ENCODE data around the gene MASP1. TPM values are rescaled to one million over a fixed set of nuclear protein-coding genes. Genes with fewer than 3 reads are reported as not detected.

The MASP1 gene
- total RNA-seq, 4 donors from 2014 or later = 2.3 to 26.1 (median 5.2) TPM; not detected in 1

DNA sequence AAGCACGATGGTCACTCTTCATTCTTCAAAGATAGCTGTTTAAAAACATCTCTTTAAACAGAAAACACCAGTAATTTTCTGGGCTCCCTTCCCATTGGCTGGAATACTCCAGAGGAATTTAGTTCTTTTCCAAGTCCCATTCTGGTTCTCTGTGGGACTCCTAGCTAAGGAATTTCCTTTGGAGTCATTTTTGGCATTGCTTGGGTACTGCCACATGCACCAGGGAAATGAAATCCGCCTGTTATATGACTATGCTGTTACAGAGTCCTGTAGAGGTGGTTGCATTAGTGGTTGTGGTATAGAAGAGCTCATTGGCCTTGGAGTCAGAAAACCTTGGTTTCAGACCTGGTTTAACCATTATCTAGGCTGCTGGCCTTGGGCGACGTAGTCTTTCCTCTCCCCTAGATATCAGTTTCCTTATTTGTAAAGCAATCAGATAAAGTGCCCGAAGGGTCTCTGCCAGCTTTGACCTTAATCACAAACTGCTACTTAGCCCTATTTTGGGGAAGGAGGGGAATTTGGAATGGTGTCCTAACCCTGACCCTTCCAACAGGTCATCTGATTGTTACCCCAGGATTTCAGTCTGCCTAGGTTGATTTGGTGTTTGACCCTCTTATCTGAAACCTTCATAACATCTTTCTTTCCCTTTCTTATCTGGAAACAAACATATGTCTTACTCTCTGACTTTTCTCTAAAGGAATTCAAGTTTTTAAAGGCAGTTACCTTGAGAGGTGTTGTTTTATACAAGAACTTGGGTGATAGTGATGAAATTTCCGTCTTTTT, 80.8 kb downstream of the MASP1 start:
- no peak overlapping the region for H3K4me3 ChIP-seq
- H3K4me1 ChIP-seq = peaks cover 15 to 54% (median 28%) of the 10 kb centered on the region in 3 donors
- no peaks in the 10 kb centered on the region for H3K27me3 ChIP-seq
- no peaks in the 10 kb centered on the region for H3K36me3 ChIP-seq
- TF ChIP-seq POLR2A (IDR thresholded peaks at IDR 0.05) (no peak), POLR2AphosphoS5 (IDR thresholded peaks at IDR 0.05) (peak; percentile 36), EP300 (IDR thresholded peaks at IDR 0.05) (no peak)
- ATAC-seq = peak; percentile 75
- WGBS, 2 donors (ENCODE audit: low coverage in 1 of 2) = 50 to 61% methylated on average over 2 to 5 of the region's 6 CpGs
- no peaks in the 10 kb centered on the region for H3K9me3 ChIP-seq
- H3K27ac ChIP-seq = peak overlapping the region in 3 of 4 donors; percentile 2 to 72 (median 33)

DNA sequence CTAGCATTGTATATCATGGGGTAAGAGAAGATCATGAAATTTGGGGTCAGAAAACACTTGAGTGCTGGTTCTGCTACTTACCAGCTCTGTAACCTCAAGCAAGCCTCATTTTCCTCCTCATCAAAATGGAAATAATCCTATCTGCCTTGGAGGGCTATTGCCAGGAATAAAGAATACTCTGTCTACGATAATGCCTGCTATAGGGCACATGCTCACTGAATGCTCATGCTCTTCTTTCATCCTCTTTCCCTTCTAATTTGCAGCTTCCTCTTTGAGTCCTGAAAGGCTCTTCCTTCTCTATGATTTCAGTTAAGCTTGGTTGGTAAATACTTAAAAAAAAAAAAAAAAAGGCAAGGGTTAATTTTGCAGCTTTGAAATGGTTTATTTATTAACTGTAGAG, 81.4 kb downstream of the MASP1 start:
- Histone ChIP-seq H3K27me3 (no peaks in the 10 kb centered on the region), H3K27ac (peak overlapping the region in 2 of 4 donors; percentile 67 to 72), H3K9me3 (no peaks in the 10 kb centered on the region), H3K36me3 (no peaks in the 10 kb centered on the region), H3K4me3 (no peak overlapping the region), H3K4me1 (peaks cover 15 to 54% (median 28%) of the 10 kb centered on the region in 3 donors)
- TF ChIP-seq EP300 (IDR thresholded peaks at IDR 0.05) (no peak), POLR2A (IDR thresholded peaks at IDR 0.05) (no peak), POLR2AphosphoS5 (IDR thresholded peaks at IDR 0.05) (no peak)
- TF ChIP-seq, protein P1, sequence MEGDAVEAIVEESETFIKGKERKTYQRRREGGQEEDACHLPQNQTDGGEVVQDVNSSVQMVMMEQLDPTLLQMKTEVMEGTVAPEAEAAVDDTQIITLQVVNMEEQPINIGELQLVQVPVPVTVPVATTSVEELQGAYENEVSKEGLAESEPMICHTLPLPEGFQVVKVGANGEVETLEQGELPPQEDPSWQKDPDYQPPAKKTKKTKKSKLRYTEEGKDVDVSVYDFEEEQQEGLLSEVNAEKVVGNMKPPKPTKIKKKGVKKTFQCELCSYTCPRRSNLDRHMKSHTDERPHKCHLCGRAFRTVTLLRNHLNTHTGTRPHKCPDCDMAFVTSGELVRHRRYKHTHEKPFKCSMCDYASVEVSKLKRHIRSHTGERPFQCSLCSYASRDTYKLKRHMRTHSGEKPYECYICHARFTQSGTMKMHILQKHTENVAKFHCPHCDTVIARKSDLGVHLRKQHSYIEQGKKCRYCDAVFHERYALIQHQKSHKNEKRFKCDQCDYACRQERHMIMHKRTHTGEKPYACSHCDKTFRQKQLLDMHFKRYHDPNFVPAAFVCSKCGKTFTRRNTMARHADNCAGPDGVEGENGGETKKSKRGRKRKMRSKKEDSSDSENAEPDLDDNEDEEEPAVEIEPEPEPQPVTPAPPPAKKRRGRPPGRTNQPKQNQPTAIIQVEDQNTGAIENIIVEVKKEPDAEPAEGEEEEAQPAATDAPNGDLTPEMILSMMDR (IDR thresholded peaks at IDR 0.05) = no peak
- ATAC-seq = no peak
- 38 to 67% methylated on average over 1 of the region's 1 CpG for WGBS, 2 donors (ENCODE audit: low coverage in 1 of 2)

GRCh38 chr3:187209491-187209890, 82.0 kb downstream of the MASP1 start:
- no peaks in the 10 kb centered on the region for H3K36me3 ChIP-seq
- H3K27me3 ChIP-seq = no peaks in the 10 kb centered on the region
- peak overlapping the region in 3 of 4 donors; percentile 45 to 72 (median 67) for H3K27ac ChIP-seq
- no peaks in the 10 kb centered on the region for H3K9me3 ChIP-seq
- no peak overlapping the region for H3K4me3 ChIP-seq
- no peak for TF ChIP-seq POLR2A (IDR thresholded peaks at IDR 0.05)
- no peak for TF ChIP-seq POLR2AphosphoS5 (IDR thresholded peaks at IDR 0.05)
- TF ChIP-seq, protein P1 (IDR thresholded peaks at IDR 0.05) = no peak
- TF ChIP-seq EP300 (IDR thresholded peaks at IDR 0.05) = no peak
- peaks cover 15 to 54% (median 28%) of the 10 kb centered on the region in 3 donors for H3K4me1 ChIP-seq
- no peak for ATAC-seq

DNA sequence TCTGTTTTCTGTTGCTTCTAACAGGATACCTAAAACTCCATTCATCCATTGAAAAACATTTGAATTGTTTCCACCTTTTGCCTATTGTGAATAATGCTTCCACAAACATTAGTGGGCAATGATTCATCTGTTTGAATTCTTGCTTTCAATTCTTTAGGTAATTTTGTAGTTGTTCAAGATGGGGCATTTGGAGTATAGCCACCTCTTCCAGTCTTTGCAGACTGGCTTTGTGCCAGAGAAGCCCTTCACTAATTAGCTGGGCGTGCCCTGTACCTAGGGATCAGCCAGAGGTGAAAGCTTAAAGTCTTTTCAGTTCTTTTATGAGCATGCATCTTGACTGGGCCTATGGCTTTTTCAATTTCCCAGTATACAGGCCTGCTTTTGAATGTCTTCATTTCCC, 83.4 kb downstream of the MASP1 start:
- Histone ChIP-seq H3K27me3 (no peaks in the 10 kb centered on the region), H3K36me3 (no peaks in the 10 kb centered on the region), H3K4me1 (peaks cover 15 to 54% (median 28%) of the 10 kb centered on the region in 3 donors), H3K9me3 (no peaks in the 10 kb centered on the region), H3K27ac (peak overlapping the region; percentile 44 to 72 (median 56)), H3K4me3 (no peak overlapping the region)
- WGBS, 2 donors (ENCODE audit: low coverage in 1 of 2) = 44 to 63% methylated on average over 1 of the region's 1 CpG
- ATAC-seq = no peak
- TF ChIP-seq POLR2A (IDR thresholded peaks at IDR 0.05) (no peak), EP300 (IDR thresholded peaks at IDR 0.05) (no peak), POLR2AphosphoS5 (IDR thresholded peaks at IDR 0.05) (no peak)
- TF ChIP-seq, protein P1 (IDR thresholded peaks at IDR 0.05) = no peak

DNA sequence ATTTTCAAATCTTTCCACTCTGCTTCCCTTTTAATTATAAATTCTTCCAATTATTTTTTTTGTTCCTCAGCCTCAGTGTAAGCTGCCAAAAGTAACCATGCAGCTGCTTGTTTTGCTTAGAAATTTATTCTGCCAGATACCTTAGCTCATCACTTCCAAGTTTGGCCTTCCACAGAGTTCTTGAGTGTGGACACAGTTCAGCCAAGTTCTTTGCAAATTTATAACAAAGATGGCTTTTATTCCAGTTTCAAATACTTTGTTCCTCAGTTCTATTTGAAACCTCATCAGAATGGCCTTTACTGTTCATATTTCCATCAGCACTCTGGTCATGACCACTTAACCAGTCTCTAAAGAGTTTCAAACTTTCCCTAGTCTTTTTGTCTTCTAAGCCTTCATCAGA, 83.9 kb downstream of the MASP1 start:
- peak overlapping the region; percentile 44 to 72 (median 56) for H3K27ac ChIP-seq
- no peaks in the 10 kb centered on the region for H3K9me3 ChIP-seq
- H3K27me3 ChIP-seq = no peaks in the 10 kb centered on the region
- TF ChIP-seq EP300 (IDR thresholded peaks at IDR 0.05) (no peak), POLR2AphosphoS5 (IDR thresholded peaks at IDR 0.05) (no peak), POLR2A (IDR thresholded peaks at IDR 0.05) (no peak)
- TF ChIP-seq, protein P1 (IDR thresholded peaks at IDR 0.05) = no peak
- H3K4me1 ChIP-seq = peaks cover 15 to 54% (median 28%) of the 10 kb centered on the region in 3 donors
- H3K36me3 ChIP-seq = no peaks in the 10 kb centered on the region
- ATAC-seq = no peak
- H3K4me3 ChIP-seq = no peak overlapping the region
